Left cardiac atrium (tissue), 4 donors: Measurements from ENCODE around the gene GBX1. TPM values are rescaled to one million over a fixed set of nuclear protein-coding genes. Genes with fewer than 3 reads are reported as not detected.

Source experiments
- ATAC-seq, 2 donors: fragments of 200-7000 bp; cut with Tn5 transposase; one replicate each; pipeline ENCODE4 v1.9.1; 2020; ENCODE audit warnings: mild to moderate bottlenecking in 2 of 2, moderate library complexity in 2 of 2
- DNase-seq: peaks from one replicate; pipeline ENCODE4 v3.0.0-alpha.2; 2020
- intact Hi-C, 2 donors: fragments of 100-400 bp; cut with DNase I; formaldehyde crosslinking; loops; one replicate each; pipeline versions ENCODE4 v1.14.1 to v1.15.1; 2022 to 2023
- total RNA-seq, 2 donors: library from RNA; stranded (reverse); fragmentation: NEBNext Ultra II Directional; extraction: Animal tissue kit (Norgen Biotek cat#: 25700); gene quantifications; one replicate each; pipeline ENCODE4 v1.2.1, GENCODE V29; 2021
- donor health status: DM: no; HTN: yes; CAD: no.
- donor health status: DM: no; HTN: yes; CAD: no; lungs with severe emphysema.
- donor health status: DM: yes; HTN: yes; CAD: no.
- donor health status: Dilated cardiomyopathy.

GBX1 gene
- total RNA-seq, 2 donors from 2014 or later = 0.56 TPM; not detected in 1

GRCh38 chr7:151175793-151176311 lies 8.4 kb upstream of the GBX1 start:
- ATAC-seq (no peak), DNase-seq (no peak)
- intact Hi-C loops = no loop called here

DNA sequence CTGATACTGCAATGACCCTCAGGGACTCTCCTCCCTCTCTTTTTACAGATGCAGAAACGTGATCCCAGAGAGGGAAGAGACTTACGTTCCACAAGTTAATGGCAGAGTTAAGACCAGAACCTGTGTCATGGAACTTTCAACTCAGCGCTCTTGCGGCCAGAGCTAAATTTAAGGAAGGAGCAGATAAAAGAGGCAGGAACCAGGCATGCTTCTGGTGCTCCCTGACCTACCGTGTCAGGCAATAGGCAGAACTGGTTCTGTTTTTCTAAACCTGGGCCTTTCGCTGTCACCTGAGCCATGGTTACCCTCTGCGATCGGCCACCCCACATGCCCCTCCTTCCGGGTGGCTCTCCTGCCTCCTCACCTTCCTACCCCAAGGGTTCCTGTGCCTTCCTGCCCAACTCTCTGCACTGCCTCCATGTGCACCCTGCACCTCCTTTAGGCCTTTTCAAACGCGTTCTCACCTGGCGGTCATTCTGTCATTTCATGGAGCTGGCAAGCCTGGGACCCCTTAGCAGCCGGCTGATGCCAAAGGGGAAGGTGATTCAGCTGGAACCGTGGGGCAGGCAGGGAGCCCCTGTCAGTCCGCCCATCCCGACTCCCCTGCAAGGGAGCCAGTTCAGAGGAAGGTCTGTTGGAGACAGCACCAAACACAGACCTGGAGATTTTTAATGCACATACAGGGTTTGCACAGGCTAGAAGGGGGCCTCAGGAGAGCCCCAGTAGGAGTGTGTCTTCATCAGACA lies 7.7 kb upstream of the GBX1 start:
- no peak for ATAC-seq
- intact Hi-C loops = no loop called here
- DNase-seq = no peak

- intact Hi-C loops = loop anchor here (5.0 kb wide), 2 partner anchors 52 to 128 kb away; no protein-coding TSS in a partner anchor
- ATAC-seq (peak; percentile 57 to 71), DNase-seq (peak; percentile 63)
These were observed 7.0 kb upstream of the GBX1 start for GRCh38 chr7:151174246-151175046.

- no peak for DNase-seq
- intact Hi-C loops = loop anchor here (5.0 kb wide), 2 partner anchors 51 to 129 kb away; no protein-coding TSS in a partner anchor
- ATAC-seq = no peak
These were observed 6.1 kb upstream of the GBX1 start for GRCh38 chr7:151173386-151174245.

DNA sequence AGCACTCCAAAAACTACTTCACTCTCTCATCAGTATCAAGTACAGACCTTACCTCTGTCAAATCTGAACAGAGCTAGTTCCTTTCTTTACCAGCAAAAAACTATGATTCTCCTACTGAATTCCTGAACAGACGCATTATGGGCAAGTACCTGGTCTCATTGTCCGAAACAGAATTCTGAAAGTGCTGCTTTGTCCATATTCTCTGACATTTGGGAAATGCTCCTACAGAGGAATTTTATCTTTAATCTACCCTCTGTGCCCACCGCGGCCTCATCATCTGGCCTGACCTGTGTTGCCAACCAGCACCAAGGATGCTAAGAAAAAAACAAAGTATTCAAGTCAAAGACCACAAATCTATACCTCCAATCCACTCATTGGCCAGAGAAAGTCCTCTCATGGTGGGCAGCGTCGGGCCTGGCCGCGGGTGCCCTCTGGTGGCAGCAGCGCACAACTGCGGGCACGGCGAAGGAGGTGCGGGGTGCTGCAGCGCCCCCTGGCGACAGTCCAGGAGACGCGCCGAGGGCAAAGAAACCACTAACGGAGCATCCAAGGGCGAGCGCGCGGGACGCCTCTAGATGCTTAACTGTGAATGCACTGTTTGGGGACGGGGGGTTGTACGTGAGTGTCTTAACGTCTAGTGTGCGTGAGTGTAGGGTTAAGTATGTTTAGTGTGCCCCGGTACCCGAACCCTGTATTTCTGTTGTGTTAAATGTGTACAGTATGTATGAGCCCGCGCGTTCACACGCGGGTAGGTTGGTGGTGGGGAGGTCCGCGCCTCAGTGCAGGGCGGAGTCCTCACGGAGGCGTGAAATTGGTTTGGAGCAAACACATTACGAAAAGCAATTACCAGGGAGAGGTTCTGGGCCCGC lies 5.0 kb upstream of the GBX1 start:
- ATAC-seq (peak; percentile 66 to 71), DNase-seq (peak; percentile 80)
- intact Hi-C loops = loop anchor here (1.0 to 5.0 kb wide), 3 partner anchors 48 to 130 kb away; no protein-coding TSS in a partner anchor

- DNase-seq = no peak
- intact Hi-C loops = no loop called here
- no peak for ATAC-seq
These were observed 1.3 kb upstream of the GBX1 start for GRCh38 chr7:151168787-151169162.

DNA sequence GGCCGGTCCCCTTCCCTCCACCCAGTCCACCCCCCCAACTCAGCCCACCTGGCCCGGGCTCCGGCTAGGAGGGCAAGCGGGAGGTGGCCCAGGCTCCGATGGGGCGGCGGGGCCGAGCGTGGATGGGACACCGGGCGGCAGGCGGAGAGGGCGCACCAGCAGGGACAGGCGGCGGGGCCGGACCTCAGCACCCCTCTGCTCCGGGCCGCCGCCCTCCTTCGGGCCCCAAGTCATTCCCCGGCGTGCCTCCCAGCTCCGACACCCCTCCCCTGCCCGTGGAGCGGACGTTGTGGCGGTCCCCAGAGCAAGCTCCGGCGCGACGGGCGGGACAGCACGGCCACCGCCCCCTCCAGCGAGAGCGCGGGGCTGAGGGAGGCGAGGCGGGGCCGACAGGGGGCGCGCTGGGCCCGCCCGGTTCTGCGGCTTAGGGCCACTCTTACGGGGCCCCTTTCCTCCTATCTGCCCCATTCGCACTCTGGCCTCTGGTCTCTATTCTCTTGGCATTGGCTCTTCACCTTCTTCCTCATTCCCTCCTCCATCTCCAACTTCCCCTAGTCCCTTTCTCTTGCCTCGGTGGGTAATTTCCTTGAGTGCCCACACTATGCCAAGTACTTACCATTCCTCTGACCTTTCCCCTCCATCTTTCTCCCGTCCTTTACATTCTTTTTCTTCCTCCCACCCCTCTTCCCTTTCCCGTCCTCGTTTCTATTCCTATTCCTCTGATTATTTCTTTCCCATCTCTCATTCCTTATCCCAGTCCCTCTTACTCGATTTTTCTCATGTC lies 701 bp upstream of the GBX1 start:
- ATAC-seq (peak; percentile 68 to 76), DNase-seq (no peak)
- intact Hi-C loops = no loop called here

GRCh38 chr7:151166629-151167196 lies 781 bp downstream of the GBX1 start:
- ATAC-seq (peak in 1 of 2 donors; percentile 1), DNase-seq (no peak)
- intact Hi-C loops = no loop called here

DNA sequence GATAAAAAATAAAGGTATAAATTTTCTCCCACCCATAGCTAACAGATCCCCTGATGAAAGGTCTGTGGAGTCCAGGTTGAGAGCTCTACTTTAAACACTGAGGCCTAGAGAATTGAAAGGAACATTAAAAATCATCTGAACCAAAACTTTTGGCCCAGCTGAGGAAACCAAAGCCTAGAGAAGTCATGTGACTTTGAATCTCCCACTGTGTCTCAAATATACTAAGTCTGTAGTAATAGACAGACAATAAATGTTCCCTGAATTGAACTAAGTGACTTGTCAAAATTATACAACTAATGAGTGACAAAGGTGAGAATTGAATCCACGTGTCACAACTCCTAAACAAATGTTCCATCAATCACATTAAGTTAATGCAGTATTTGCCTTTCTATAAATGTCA lies 5.7 kb downstream of the GBX1 start:
- ATAC-seq (no peak), DNase-seq (no peak)
- intact Hi-C loops = no loop called here

GRCh38 chr7:151157645-151158329 lies 9.7 kb downstream of the GBX1 start:
- peak in 1 of 2 donors; percentile 26 for ATAC-seq
- intact Hi-C loops = no loop called here
- DNase-seq = no peak

DNA sequence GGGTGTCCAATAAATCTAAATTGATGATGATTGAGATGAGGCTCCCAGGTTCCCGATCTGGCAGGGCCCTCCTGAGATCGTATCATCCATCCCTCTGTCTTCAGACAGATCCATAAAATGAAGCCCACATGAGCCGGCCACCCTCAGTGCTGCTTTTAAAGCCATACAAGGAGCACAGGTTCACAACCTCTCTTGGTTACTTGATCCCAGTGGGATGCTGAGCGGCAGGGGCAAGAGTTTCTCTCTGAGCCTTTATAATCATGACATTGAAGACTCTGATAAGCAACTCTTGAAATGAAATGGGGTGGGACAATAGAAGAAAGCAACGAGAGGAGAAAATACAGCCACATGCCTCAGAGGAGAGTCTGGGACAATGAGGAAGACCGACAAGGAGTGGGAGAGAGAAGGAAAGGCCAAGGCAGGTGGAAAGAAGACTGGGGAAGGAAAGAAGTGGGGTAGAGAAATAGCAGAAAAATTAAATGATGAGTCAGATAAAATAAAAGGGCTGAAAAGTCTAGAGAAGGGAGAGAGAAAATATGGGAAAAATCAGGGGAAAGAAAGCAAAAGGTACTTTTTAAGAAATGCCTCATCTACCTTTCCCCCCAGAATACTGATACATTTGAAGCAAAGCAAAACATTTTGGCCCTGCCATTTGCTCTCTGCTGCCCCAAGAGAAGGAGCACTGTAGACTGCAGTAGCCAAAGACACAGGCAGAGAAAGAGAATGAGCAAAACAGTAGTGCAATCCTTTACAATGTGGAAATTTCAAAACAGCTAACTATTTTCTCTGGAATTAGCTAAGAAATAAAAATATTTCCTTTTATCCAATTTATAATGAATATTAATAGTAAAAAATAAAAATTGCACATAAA lies 14.6 kb downstream of the GBX1 start:
- ATAC-seq (no peak), DNase-seq (no peak)
- intact Hi-C loops = no loop called here

GRCh38 chr7:151150388-151150787 lies 17.1 kb downstream of the GBX1 start:
- no peak for ATAC-seq
- intact Hi-C loops = no loop called here
- no peak for DNase-seq

DNA sequence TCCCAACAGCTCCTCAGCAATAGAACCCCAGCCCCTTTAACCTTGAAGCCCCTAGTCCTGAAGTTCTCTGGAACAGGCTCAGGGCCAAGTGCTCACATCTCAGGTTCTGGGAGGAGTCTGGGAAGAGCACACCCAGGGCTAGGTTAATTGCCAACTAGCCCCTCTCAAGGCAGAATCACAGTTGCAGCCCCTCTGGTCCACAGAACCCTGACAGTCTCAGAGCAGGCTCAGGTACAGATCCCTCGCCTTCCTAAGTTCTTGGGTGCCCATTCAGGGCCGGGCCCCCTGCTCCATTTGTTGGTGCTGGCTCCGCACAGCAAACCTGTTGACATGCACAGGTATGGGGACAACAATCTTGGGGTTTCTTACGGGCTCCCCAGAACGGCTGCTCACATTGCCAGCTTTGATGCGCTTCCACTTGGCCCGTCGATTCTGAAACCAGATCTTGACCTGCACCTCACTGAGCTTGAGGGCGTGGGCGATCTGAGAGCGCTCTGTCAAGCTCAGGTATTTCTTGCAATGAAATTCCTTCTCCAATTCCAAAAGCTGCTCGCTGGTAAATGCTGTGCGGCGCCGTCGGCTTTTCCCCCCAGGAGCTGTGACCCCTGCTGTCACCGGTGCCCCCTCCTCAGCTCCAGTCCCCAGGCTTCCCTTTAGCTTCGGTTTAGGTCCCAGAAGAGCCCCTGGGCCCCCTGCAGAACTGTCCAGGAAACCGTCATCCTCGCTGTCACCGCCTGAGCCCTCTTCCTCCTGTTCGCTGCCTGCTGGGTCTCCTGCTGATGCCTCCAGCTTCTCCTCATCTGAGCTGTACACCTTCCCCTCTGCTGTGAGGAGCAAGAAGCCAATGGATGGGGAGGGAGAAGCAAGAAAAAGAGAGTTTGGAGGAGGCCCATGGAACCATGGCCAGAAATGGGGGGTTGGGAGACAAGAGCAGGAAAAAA lies 18.9 kb downstream of the GBX1 start:
- ATAC-seq (no peak), DNase-seq (no peak)
- intact Hi-C loops = no loop called here

DNA sequence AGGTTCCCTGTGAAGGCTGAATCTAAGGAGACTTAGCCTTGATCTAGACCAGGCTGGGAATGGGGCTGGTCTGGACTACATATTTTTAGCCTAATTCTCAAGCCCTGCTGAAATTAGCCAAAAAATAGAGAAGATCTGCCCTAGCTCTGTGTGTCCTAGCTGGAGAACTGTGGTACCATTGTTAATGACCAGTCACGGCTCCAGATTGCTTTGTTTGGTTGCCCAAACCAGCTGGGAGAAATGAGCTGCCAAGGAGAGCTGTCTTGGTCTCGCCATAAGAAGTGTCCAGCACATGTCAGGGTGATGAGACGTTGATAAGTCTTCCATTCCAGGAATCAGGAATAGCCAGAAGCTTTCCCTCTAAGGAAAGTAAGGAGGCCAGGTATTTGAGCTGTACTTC lies 20.7 kb downstream of the GBX1 start:
- intact Hi-C loops = no loop called here
- ATAC-seq (no peak), DNase-seq (no peak)

DNA sequence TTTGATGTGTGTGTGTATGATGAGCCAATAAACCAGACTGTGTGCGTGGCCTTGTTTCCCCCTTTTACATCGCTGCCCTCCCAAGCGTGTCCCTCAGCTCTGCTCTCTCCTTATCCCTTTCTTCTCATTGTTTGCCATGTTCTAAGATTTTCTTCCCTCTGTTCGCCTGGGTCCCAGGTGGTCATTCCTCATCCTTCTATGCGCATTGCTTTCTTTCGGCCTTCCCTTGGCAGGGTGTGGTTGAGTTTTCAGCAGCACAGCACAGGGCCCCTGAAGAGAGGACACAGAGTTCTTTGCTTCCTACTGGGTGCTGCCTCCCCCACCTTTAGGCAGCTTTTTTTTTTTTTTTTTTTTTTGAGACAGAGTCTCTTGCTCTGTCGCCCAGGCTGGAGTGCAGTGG lies 23.1 kb downstream of the GBX1 start:
- intact Hi-C loops = no loop called here
- ATAC-seq (no peak), DNase-seq (no peak)
